GM21576 (cell line): Measurements from ENCODE around the gene CACUL1.
A peak's percentile ranks its signal among the peaks of the same experiment; 100 is the strongest.
"Not testable (repeated sequence)": the region's sequence is repeated elsewhere in the genome, so short reads cannot be mapped to it uniquely, and the experiment has no call there.

Experiments used
- ATAC-seq: cut with Tn5 transposase; IDR thresholded peaks from one replicate; pipeline ENCODE4 v1.9.1; 2021; ENCODE audit warnings: mild to moderate bottlenecking, moderate library complexity; ENCODE audit not compliant: unreplicated experiment

Gene CACUL1

DNA sequence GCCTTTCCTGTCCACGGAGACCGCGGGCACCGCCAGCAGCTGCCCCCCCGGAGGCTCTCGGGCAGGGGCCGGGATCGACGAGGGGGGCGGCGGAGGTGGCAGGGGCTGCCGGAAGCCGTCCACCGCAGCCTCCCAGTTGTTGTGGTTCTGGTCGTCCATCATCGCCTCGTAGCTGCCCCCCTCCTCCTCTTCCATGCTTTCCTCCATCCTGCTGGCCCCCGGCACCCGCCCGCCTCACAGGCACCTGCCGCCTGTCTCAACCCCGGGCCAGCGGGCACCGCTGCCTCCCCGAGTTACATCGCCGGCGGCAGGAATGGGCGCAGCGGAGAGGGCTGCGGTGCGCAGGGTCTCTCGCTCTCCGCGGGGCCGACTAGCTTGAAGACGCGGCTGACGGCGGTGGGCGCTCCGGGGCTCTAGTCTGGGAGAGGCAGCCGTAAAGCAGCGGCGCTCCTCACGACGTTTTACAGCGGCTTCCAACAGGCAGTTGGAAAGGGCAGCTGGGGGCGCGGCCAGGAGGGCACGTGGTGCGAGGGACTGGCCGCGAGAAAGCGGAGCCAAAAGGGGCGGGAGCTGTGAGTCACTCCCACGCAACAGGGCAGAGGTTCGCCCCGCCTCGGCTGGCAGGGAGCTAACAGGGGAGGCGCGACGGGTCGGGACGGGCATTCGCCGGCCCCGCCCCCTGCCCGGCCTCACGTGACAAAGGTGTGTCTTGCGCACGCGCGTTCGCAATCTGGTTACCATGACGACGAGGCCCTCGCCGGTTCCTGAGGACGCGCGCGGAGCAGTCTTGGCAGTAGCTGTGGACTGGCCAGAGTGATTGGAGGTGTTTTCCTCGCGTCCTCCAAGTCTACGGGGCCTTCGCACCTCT lies at the start of gene CACUL1:
Gene CACUL1, minus strand, starts transcription at position 415 of the 868 bp plus-strand sequence. Its CDS starts 208 bp downstream, at position 207.
- ATAC-seq = peak; percentile 94

DNA sequence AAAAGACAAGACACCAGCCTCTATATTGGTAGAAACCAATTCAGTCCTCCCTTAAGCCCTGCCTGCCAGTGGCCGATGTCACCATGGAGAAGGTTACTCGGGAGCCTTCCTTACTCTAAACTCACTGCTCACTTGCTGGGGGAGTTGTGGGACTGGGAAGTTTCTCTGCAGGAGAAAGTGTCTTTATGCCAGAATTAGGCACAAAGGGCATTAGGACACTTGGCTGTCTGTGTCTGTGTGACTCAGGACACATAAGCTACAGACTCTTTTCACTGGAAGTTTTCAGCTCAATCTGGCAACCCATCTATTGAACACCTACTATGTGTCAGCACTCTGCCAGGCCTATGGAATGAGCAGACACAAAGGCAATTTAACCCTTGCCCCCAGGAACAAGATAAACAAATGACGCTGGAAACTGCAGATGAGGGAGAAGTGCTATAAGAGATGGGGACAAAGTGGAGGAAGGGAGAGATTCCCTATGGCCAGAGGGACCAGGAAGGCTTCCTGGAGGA lies 49.5 kb upstream of the CACUL1 start:
- ATAC-seq = no peak

DNA sequence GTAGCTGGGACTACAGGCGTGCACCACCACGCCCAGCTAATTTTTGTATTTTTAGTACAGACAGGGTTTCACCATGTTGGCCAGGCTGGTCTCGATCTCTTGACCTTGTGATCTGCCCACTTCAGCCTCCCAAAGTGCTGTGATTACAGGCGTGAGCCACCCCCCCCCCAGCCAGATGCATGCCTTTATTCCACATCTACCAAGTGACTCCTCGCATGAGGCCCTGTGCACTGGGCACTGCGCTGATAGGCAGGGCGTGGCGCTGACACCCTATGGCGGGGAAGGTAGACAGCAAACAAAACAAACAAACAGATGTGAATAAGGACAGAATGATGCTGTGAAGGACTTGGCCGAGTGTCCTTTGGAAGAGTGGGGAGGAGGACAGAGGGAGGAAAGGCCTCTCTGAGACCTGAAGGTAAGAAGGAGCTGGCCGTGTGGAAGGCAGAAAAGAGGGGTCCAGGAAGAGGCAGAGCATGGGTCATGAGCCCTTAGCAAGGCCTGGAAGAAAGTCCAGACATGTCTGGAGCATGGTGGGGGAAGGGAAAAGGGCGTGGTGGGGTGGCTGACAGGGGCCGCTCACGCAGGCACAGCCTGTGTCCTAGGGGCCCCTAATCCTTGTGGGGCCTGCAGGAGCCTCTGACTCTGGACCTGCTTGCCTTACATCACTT lies 47.5 kb upstream of the CACUL1 start:
- no peak for ATAC-seq

DNA sequence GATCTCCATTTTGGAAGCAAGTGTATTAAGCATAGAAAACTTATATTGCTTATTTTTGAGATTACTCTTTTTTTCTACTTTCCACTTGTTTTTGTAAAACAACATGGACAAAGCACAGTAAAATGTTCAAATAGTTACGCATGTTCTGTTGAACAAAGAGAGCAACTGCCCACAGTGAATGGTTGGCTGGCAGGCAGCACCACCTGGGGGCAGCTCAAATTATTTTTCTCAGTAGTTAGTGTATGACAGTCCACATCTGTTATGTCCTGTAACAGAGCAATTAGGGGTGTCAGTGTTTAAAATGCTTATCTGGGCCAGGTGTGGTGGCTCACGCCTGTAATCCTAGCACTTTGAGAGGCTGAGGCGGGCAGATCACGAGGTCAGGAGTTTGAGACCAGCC lies 46.1 kb upstream of the CACUL1 start:
- ATAC-seq = no peak

DNA sequence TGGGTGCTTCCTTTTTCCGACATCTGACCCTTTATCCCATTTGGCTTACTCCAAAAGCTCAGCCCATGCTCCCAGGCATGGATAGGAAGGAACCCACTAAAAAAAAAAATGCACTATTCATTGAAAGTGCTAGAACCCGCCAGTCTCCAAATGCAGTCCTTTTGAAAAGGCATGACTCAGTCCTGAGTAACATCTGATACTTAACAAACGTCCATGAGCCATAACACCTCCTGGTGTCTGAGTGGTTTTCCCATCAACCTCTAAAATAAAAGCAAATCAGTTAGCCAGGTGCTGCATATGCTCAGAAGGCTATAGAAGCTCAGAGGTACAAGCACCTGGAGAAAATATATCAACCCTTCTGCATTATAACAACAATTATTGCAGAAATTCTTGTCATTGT lies 45.0 kb upstream of the CACUL1 start:
- no peak for ATAC-seq

DNA sequence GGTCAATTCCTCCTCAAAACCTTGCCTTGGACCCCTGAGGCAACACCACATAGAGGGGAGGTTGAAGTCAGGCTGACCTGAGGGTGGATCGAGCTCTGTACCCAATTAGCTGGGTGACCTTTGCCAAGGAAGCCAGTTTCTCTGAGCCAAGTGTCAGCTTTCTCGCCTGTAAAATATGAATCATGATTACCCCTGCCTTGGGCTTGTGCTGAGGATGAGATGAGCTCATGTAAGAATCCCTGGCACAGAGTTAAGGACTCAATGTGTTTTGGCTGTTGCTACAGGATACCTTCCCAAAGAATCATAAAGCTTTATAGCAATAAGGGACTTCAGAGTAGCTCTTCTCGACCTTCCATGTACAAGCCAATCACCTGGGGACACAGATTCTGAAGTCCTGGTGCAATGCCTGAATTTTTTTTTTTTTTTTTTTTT lies 43.5 kb upstream of the CACUL1 start:
- no peak for ATAC-seq

DNA sequence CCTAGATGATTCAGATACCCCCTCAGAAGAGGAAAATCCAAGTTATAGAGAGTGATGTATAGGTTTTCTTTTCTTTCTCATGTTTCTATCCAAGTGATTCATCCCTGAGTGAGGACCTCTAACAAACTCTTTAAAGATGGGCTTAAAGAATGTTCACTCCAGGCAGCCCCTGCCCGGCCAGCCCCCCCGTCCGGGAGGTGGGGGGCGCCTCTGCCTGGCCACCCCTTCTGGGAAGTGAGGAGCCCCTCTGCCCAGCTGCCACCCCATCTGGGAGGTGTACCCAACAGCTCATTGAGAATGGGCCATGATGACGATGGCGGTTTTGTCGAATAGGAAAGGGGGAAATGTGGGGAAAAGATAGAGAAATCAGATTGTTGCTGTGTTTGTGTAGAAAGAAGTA lies 40.2 kb upstream of the CACUL1 start:
- not testable (repeated sequence) for ATAC-seq

DNA sequence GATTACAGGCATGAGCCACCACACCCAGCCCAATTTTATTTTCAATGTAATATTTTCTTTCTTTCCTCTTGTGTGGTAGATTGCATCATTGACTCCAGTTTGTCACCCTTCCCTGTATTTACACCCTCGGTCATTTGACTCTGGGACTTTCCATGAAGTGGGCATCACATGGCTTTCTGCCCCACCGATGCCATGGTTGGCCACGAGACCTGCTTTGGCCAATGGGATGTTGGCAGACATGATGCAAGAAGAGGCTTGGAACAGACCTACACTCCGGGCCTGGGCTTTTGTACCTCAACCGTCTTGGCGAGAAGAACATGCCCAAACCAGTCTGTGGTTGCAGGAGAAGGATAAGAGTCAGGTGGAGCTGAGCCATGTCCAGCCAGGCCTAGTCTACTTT lies 38.8 kb upstream of the CACUL1 start:
- ATAC-seq = no peak

DNA sequence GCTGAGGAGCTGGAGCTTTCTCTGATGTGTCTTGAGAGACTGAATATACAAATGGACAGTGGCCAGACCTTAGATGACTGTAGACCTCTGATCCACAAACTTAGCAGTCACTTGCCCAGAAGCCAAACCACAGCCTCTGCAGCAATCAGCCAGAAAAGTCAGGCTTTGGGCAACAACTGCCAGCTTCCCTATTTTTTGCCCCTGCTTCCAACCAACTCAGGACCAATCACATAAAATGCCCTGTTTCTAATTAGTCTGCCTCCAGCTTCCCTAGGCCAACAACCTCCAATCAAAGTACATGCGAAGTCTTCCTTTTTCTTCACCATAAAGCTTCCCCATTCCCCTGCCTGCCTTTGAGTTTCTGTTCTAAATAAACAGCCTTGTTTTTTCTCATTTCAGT lies 37.8 kb upstream of the CACUL1 start:
- no peak for ATAC-seq

DNA sequence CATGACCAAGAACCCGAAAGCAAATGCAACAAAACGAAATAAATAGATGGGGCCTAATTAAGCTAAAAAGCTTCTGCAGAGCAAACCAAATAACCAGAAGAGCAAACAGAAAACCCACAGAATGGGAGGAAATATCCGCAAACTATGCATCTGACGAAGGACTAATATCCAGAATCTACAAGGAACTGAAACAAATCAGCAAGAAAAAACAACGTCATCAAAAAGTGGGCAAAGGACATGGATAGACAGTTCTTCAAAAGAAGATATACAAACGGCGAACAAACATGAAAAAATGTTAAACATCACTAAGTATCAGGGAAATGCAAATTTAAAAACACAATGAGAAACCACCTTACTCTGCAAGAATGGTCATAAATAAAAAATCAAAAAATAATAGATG lies 35.3 kb upstream of the CACUL1 start:
- ATAC-seq = no peak

DNA sequence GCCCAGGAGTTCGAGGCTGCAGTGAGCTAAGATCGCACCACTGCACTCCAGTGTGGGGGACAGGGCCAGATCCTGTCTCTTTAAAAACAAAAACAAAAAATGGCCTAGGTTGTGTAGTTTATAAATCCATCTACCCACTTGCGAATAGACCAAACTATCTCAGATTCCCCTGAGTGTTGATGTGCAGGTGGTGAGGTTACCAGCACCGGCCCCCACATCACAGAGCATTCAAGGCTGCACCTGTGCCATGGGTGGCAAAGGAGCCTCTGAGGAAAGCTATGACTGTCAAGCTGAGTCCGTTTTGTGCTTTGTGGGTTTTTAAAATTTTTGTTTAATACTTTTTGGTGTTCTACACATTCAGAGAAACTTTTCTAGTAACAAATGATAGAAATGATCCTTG lies 30.8 kb upstream of the CACUL1 start:
- ATAC-seq = no peak

DNA sequence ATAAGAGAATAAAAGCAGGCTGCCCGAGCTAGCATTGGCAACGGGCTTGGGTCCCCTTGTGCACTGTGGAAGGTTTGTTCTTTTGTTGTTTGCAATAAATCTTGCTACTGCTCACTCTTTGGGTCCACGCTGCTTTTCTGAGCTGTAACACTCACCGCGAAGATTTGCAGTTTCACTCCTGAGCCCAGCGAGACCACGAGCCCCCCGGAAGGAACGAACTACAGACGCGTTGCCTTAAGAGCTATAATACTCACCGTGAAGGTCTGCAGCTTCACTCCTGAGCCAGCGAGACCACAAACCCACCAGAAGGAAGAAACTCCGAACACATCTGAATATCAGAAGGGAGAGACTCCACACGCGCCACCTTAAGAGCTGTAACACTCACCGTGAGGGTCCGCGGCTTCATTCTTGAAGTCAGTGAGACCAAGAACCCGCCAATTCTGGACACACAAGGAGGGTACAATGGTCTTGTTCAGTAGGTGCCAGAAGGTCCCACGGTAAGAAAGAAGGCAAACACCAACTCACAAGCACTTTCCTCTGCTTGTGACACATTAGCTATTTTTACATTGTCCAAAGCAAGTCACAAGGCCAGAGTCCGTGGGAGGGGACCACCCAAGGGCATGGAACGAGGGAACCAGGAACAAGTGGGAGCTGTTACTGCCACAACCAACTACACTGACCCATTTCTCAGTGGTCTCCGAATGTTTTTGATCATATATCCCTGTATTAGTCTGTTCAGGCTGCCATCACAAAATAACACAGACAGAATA lies 29.2 kb upstream of the CACUL1 start:
- no peak for ATAC-seq

DNA sequence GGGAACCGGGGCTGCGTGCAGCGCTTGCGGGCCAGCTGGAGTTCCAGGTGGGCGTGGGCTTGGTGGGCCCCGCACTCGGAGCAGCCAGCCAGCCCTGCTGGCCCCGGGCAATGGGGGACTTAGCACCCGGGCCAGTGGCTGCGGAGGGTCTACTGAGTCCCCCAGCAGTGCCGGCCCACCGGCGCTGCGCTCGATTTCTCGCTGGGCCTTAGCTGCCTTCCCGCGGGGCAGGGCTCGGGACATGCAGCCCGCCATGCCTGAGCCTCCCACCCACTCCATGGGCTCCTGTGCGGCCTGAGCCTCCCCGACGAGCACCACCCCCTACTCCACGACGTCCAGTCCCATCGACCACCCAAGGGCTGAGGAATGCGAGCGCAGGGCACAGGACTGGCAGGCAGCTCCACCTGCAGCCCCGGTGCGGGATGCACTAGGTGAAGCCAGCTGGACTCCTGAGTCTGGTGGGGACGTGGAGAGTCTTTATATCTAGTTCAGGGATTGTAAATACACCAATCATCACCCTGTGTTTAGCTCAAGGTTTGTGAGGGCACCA lies 28.2 kb upstream of the CACUL1 start:
- not testable (repeated sequence) for ATAC-seq

DNA sequence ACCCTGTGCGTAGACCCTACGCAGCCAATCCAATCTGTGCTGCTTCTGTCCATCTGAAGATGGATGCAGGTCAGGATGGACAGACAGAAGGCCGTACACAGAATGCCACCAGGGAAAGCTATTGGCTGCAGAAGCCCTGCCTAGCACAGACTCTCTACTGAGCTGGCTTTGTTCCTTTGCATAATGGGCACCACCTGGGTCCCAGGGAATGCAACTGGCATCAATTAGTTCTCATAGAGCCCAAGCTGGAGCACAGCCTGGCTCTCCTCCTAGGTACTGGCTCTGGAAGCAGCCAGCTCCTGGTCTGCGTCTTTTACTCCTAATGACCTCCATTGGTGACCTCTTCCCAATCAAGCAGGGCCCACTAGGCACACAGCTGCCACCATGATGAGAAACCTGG lies 26.8 kb upstream of the CACUL1 start:
- no peak for ATAC-seq

DNA sequence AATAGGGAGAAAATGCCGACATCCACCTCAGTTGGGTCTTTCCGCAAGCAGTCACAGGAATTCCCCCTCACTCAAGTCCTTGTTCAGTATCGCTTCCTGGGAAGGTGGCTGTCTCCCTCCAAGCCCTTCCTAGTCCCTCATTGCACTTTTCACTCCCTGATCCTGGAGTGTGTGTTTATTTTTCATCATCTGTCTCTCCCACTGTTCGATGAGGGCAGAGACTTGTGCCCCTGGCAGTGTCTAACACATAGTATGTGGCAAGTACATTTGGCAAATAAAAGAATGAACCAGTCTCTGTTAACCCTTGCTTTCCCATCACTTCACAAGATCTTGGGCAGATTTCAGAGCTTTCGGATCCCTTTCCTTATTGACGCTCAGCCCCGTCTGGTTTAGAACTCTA lies 24.0 kb upstream of the CACUL1 start:
- no peak for ATAC-seq

DNA sequence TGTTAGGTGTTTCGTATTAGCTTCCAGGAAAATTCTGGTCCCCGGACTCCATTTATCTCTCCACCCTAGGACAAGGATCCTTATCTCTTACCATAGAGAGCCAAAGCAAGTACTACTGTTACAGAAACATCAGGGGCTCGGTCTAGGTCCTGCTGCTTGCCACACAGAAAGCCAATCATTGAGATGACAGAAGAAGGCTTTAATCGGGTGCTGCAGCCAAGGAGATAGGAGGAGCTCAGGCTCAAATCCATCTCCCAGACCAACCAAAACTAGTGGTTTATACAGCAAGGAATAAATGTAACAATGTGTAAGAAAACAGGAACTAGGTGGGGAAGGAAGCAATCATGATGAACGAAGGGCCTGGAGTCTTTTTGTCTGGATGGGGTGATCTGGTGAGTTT lies 22.2 kb upstream of the CACUL1 start:
- ATAC-seq = no peak

DNA sequence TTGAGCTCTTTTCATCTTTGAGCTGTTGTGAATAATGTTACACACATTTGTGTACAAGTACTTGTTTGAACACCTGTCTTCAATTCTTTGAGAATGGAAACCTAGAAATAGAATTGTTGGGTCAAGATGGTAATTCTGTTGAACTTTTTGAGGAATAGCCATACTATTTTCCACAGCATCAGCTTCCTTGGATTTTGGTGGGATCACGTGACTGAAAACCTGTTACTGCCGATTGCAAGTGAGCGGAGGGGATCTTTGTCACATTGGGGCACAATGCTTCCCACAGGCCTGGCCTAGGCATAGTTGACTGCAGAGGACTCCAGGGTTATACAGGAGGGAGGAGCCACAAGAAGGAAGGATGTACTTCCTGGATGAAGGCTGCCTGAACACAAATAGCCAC lies 21.3 kb upstream of the CACUL1 start:
- no peak for ATAC-seq

DNA sequence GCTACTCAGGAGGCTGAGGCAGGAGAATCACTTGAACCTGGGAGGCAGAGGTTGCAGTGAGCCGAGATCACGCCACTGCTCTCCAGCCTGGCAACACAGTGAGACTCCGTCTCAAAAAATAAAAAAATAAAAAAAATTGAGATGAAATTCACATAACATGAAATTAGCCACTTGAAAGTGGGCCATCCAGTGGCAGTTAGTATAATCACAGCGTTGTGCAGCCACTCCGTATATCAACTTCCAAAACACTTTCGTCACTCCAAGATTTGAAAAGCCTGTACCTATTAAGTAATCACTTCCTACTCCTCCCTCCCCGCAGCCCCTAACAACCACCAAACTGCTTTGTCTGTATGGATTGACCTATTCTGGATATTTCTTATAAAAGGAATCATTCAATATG lies 20.7 kb upstream of the CACUL1 start:
- no peak for ATAC-seq

DNA sequence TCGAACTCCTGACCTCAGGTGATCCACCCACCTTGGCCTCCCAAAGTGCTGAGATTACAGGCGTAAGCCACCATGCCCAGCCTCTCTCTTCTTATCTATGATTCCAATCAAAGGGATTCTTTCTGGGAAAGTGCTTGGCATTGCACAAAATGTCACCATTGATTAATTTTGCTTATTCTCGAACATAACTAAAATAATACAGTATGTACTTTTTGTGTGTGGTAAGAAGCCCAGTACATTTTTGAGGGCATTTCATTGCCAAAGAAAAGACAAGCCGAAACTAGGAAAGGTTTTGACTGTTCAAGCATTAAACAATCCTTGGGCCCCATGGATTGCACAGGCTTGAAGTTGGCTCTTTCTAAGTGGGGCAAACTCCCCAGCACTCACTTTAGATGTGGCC lies 18.3 kb upstream of the CACUL1 start:
- no peak for ATAC-seq

DNA sequence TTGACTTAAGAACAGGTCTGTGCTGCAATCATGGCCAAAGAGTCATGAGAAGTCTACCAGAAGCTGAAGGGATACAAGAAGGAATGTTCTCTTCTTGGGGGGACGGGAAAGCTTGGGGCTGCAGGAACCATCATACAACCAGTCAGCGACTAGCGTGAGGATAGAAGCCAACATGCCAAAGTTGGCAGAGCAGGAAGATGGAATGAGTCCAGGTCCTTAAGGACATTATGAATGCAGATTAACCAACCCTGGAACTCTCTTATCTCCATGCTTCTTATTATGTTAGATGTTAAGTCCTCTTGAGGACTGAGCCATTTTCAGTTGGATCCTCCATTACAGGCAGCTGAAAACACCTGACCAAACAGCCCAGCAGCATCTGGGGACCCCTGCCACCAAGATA lies 17.2 kb upstream of the CACUL1 start:
- no peak for ATAC-seq
